OCI-LY1 (cell line): ENCODE results near the gene NUDT14.

ENCODE experiments used
- H2AFZ ChIP-seq: fragments of 200-600 bp; sonication (generic), shearing (Covaris generic); 2 replicates; pipeline ENCODE4 v1.6.0; 2014; ENCODE audit warnings: antibody characterized with exemption, mild to moderate bottlenecking, low read length
- H3F3A ChIP-seq: fragments of 200-600 bp; sonication (generic), shearing (Covaris generic); 2 replicates; pipeline ENCODE4 v1.6.0; 2014; ENCODE audit warnings: mild to moderate bottlenecking, antibody characterized with exemption, low read length, moderate library complexity; ENCODE audit not compliant: insufficient read depth
- H3K27ac ChIP-seq: fragments of 200-600 bp; sonication (generic); 2 replicates; pipeline ENCODE4 v1.5.1; 2014; ENCODE audit warnings: low read length, mixed run types, mild to moderate bottlenecking, low read depth; ENCODE audit not compliant: poor library complexity, severe bottlenecking
- H3K27me3 ChIP-seq: fragments of 200-600 bp; sonication (generic); 2 replicates; pipeline ENCODE4 v1.6.0; 2014; ENCODE audit warnings: antibody characterized with exemption, mild to moderate bottlenecking, low read length, moderate library complexity; ENCODE audit not compliant: insufficient read depth
- H3K36me3 ChIP-seq: fragments of 200-600 bp; sonication (generic); 2 replicates; pipeline ENCODE4 v1.6.1; 2014; ENCODE audit warnings: mild to moderate bottlenecking, antibody characterized with exemption, low read length, moderate library complexity, mixed read lengths; ENCODE audit not compliant: insufficient read depth
- H3K4me1 ChIP-seq: fragments of 200-600 bp; sonication (generic); 2 replicates; pipeline ENCODE4 v1.5.1; 2014; ENCODE audit warnings: mild to moderate bottlenecking, low read length, moderate library complexity; ENCODE audit not compliant: insufficient read depth, severe bottlenecking
- H3K4me2 ChIP-seq: fragments of 200-600 bp; sonication (generic), shearing (Covaris generic); 2 replicates; pipeline ENCODE4 v1.6.1; 2014; ENCODE audit warnings: low read length
- H3K4me3 ChIP-seq: fragments of 200-600 bp; sonication (generic); 2 replicates; pipeline ENCODE4 v1.5.1; 2014; ENCODE audit warnings: low read length, low read depth, mild to moderate bottlenecking, mixed read lengths; ENCODE audit not compliant: poor library complexity, severe bottlenecking
- H3K79me2 ChIP-seq: fragments of 200-600 bp; shearing (Covaris generic); 2 replicates; pipeline ENCODE4 v1.6.1; 2016; ENCODE audit warnings: mixed run types, low read length, mixed read lengths; ENCODE audit not compliant: insufficient read depth
- H3K9ac ChIP-seq: fragments of 200-600 bp; sonication (generic), shearing (Covaris generic); 2 replicates; pipeline ENCODE4 v1.6.1; 2014; ENCODE audit warnings: mild to moderate bottlenecking, low read length, mixed read lengths
- H3K9me2 ChIP-seq: fragments of 200-600 bp; sonication (generic), shearing (Covaris generic); 2 replicates; pipeline ENCODE4 v1.6.1; 2014; ENCODE audit warnings: low read depth, mild to moderate bottlenecking, low read length, mixed read lengths
- H3K9me3 ChIP-seq: fragments of 200-600 bp; shearing (Covaris generic); 2 replicates; pipeline ENCODE4 v1.6.1; 2014; ENCODE audit warnings: low read length, mixed read lengths
- H4K20me1 ChIP-seq: fragments of 200-600 bp; sonication (generic), shearing (Covaris generic); 2 replicates; pipeline ENCODE4 v1.6.0; 2016; ENCODE audit warnings: mild to moderate bottlenecking, low read length; ENCODE audit not compliant: insufficient read depth
- EZH2 ChIP-seq: fragments of 200-600 bp; sonication (generic), shearing (Covaris generic); IDR thresholded peaks from 2 replicates; pipeline ENCODE4 v1.8.0; 2017; ENCODE audit warnings: borderline replicate concordance, mixed run types, mild to moderate bottlenecking, antibody characterized with exemption, low read length, moderate library complexity, mixed read lengths
- TF ChIP-seq, protein P1 (sequence below): fragments of 200-600 bp; sonication (generic), shearing (Covaris generic); IDR thresholded peaks from 2 replicates; pipeline ENCODE4 v1.5.1; 2017; ENCODE audit warnings: mild to moderate bottlenecking, antibody characterized with exemption, low read length, moderate library complexity, mixed read lengths

NUDT14 gene

GRCh38 chr14:105180592-105181548 is at the start of gene NUDT14:
Gene NUDT14 (minus strand): TSS chr14:105181312. CDS start chr14:105181209, 103 bp downstream.
- no peaks in the 10 kb centered on the region for H3F3A ChIP-seq
- peak within 1 kb of the TSS; percentile 68 for H3K9ac ChIP-seq
- H3K27ac ChIP-seq = no peak within 1 kb of the TSS
- H4K20me1 ChIP-seq = no peaks in the 10 kb centered on the region
- no peaks in the 10 kb centered on the region for H3K9me3 ChIP-seq
- TF ChIP-seq, protein P1, sequence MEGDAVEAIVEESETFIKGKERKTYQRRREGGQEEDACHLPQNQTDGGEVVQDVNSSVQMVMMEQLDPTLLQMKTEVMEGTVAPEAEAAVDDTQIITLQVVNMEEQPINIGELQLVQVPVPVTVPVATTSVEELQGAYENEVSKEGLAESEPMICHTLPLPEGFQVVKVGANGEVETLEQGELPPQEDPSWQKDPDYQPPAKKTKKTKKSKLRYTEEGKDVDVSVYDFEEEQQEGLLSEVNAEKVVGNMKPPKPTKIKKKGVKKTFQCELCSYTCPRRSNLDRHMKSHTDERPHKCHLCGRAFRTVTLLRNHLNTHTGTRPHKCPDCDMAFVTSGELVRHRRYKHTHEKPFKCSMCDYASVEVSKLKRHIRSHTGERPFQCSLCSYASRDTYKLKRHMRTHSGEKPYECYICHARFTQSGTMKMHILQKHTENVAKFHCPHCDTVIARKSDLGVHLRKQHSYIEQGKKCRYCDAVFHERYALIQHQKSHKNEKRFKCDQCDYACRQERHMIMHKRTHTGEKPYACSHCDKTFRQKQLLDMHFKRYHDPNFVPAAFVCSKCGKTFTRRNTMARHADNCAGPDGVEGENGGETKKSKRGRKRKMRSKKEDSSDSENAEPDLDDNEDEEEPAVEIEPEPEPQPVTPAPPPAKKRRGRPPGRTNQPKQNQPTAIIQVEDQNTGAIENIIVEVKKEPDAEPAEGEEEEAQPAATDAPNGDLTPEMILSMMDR = no peak
- TF ChIP-seq EZH2 = no peak
- no peaks in the 10 kb centered on the region for H3K79me2 ChIP-seq
- no peak within 1 kb of the TSS for H2AFZ ChIP-seq
- no peaks in the 10 kb centered on the region for H3K9me2 ChIP-seq
- peaks cover 10% of the 10 kb centered on the region; the same call in 1 of the 2 replicates for H3K27me3 ChIP-seq
- H3K4me3 ChIP-seq = peak within 1 kb of the TSS; percentile 65
- H3K4me2 ChIP-seq = peak within 1 kb of the TSS; percentile 91
- no peaks in the 10 kb centered on the region for H3K36me3 ChIP-seq
- peaks cover 11% of the 10 kb centered on the region for H3K4me1 ChIP-seq

- H3K36me3 ChIP-seq = peaks cover 3% of the 10 kb centered on the region; the same call in 1 of the 2 replicates
- no peaks in the 10 kb centered on the region for H3F3A ChIP-seq
Measured at GRCh38 chr14:105229099-105229655, 48.1 kb upstream of the NUDT14 start.

DNA sequence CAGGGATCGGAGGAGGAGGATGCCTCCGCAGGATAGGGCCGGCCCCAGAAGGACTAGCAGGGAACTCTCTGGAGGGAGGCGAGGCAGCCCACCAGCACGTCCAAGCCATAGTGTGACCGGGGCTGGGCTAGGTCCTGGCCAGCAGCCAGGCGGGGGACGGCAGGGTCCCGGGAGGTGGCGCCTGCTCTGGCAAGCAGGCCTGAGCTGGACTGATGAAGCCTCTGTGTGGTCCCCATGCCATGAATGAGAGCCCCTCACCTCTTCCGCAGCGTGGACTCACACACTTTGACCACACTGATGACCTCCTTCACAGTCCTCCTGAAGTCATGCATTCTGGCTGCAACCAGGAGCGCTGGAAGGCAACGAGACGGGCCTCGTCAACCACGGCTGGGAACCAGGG is 47.5 kb upstream of the NUDT14 start:
- Histone ChIP-seq H3K9me2 (no peaks in the 10 kb centered on the region), H2AFZ (no peak overlapping the region), H4K20me1 (no peaks in the 10 kb centered on the region), H3K36me3 (peaks cover 3% of the 10 kb centered on the region; the same call in 1 of the 2 replicates), H3K4me3 (no peak overlapping the region), H3K9me3 (no peaks in the 10 kb centered on the region), H3K4me1 (peaks cover 2% of the 10 kb centered on the region), H3K27me3 (no peaks in the 10 kb centered on the region), H3F3A (no peaks in the 10 kb centered on the region), H3K79me2 (no peaks in the 10 kb centered on the region), H3K4me2 (no peak overlapping the region), H3K27ac (no peak overlapping the region), H3K9ac (no peak overlapping the region)
- TF ChIP-seq, protein P1 = no peak
- TF ChIP-seq EZH2 = no peak

More at GRCh38 chr14:105229099-105229655, 48.1 kb upstream of the NUDT14 start:
- no peak overlapping the region for H3K27ac ChIP-seq
- H3K4me2 ChIP-seq = no peak overlapping the region
- no peak overlapping the region for H2AFZ ChIP-seq
- no peaks in the 10 kb centered on the region for H4K20me1 ChIP-seq
- no peak overlapping the region for H3K4me3 ChIP-seq
- H3K27me3 ChIP-seq = no peaks in the 10 kb centered on the region
- no peak overlapping the region for H3K9ac ChIP-seq
- no peaks in the 10 kb centered on the region for H3K9me2 ChIP-seq
- TF ChIP-seq, protein P1 = no peak
- no peak for TF ChIP-seq EZH2
- H3K9me3 ChIP-seq = no peaks in the 10 kb centered on the region
- no peaks in the 10 kb centered on the region for H3K4me1 ChIP-seq
- no peaks in the 10 kb centered on the region for H3K79me2 ChIP-seq
